ENCODE results near the gene ANKRD10.
"Not testable (repeated sequence)": the region's sequence is repeated elsewhere in the genome, so short reads cannot be mapped to it uniquely, and the experiment has no call there.

Gene ANKRD10

DNA sequence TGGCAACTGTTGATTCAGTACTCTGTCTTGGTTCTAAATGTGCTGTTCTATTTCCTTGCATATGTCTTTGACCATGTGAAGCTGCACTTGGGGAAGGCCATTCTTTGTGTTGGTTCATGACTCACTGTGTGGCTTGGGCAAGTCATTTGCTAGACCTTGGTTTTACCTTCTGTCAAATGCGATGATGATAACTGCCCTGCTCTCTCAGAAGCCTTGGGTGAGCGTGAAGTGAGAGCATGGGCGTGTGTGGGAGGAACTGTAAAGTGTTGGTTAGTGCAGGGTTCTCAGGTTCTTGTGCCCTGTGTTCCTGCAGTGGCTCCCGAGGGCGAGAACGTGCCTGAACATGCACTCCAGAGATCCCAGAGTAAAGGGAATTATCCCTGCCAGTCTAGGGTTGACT, 37.3 kb upstream of the ANKRD10 start:
- CTCF ChIA-PET, result not testable (repeated sequence)

DNA sequence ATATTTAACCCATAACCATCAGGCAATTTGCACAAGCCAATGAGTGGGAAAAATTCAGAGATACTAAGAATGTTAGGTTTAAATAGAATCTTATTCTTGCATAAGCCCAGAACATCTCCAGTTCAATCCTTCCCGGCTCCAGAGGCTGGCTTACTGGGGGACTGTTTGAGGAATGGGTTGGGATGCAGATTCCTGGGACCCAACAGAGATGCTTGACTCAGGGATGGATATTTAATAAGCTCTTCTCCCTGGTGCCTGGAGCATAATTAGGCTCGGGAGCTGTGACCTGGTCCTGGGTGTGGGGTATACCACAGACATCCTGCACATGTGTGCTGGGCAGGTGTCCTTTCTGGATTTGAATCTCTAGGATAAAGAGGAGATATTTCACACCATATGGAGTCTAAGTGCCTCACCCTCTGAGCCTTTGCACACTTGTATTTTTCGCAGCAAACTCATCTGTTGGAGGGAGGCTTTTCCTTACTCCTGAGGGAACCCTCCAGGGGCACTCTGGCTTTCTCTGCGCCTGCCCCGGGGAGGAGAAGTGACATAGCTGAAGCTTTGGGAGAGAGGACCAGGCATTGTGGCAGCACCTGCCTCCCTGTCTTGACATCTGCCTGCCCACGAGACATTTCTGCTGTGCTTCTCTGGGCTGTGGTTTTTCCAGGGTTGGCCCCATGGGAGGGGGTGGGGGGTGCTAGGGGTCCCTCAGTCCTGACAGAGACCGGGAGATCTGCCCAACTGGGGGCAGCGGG, 36.1 kb upstream of the ANKRD10 start:
- TF ChIP-seq ZNF560 (tag by site-specific recombination; IDR thresholded peaks at IDR 0.05; ENCODE audit: borderline replicate concordance) (no peak), ZBTB48 (tag by site-specific recombination; IDR thresholded peaks at IDR 0.05) (no peak), ZNF514 (tag by site-specific recombination; IDR thresholded peaks at IDR 0.05) (no peak), YY2 (tag by site-specific recombination; IDR thresholded peaks at IDR 0.05) (no peak)
- Histone ChIP-seq H3K4me1 (ENCODE audit: control insufficient read depth, insufficient read depth, low read length) (no peaks in the 10 kb centered on the region), H3K36me3 (ENCODE audit: control insufficient read depth in 2 of 2, insufficient read depth in 1 of 2, low read length in 2 of 2) (no peaks in the 10 kb centered on the region), H3K9me3 (ENCODE audit: control insufficient read depth, insufficient read depth, low read depth, low read length) (no peaks in the 10 kb centered on the region), H3K4me3 (ENCODE audit: low read depth, low read length) (no peak overlapping the region), H3K27ac (ENCODE audit: extremely low read depth, low read depth, low read length) (no peak overlapping the region)
- ChIA-PET CTCF (interaction anchor here (1.0 kb wide), 1 partner anchor 117 kb away, joined by 3 read pairs; no protein-coding TSS in a partner anchor), POLR2A (no interaction called here)

More for the DNA sequence above, 37.3 kb upstream of the ANKRD10 start:
- TF ChIP-seq ZFHX2 (tag by site-specific recombination; conservative IDR thresholded peaks at IDR 0.05) (peak; percentile 61; the same call in 1 of the 2 replicates), ZBTB17 (tag by site-specific recombination; IDR thresholded peaks at IDR 0.05) (peak; percentile 47), EGR2 (tag by site-specific recombination; IDR thresholded peaks at IDR 0.05; ENCODE audit: low read depth) (peak; percentile 49)
- H3K4me1 ChIP-seq (ENCODE audit: control insufficient read depth, insufficient read depth, low read length); POLR2A ChIA-PET; H3K9me3 ChIP-seq (ENCODE audit: control insufficient read depth, insufficient read depth, low read depth, low read length); H3K4me3 ChIP-seq (ENCODE audit: low read depth, low read length); H3K36me3 ChIP-seq (ENCODE audit: control insufficient read depth in 2 of 2, insufficient read depth in 1 of 2, low read length in 2 of 2); H3K27ac ChIP-seq (ENCODE audit: extremely low read depth, low read depth, low read length): not testable (repeated sequence)

DNA sequence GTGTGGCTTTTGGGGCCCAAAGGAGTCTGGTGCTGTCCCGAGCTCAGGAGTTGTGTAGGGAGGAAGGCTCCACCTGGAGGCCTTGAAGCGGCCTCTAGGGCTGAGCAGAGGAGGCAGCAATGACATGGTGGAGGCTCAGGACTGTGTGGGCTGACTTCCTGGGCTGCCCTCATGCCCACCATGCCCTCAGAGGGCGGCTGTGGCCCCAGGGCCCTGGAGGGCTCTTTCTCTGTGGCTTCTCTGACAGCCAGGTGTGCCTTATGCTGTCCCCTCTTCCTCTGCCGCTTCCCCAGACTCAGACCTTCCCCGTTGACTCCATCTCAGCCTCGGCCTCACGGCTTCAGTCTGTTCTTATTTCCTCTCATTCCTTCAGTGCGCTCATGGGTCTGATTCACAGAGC, 35.5 kb upstream of the ANKRD10 start:
- no peaks in the 10 kb centered on the region for H3K36me3 ChIP-seq (ENCODE audit: control insufficient read depth in 2 of 2, insufficient read depth in 1 of 2, low read length in 2 of 2)
- no peaks in the 10 kb centered on the region for H3K9me3 ChIP-seq (ENCODE audit: control insufficient read depth, insufficient read depth, low read depth, low read length)
- H3K4me1 ChIP-seq (ENCODE audit: control insufficient read depth, insufficient read depth, low read length), result no peaks in the 10 kb centered on the region
- ChIA-PET POLR2A (no interaction called here), CTCF (interaction anchor here (1.0 kb wide), 1 partner anchor 117 kb away, joined by 3 read pairs; no protein-coding TSS in a partner anchor)
- H3K4me3 ChIP-seq (ENCODE audit: low read depth, low read length), result no peak overlapping the region
- TF ChIP-seq ZFP37 (tag by site-specific recombination; IDR thresholded peaks at IDR 0.05), result no peak
- 0 out of 2 replicates have a peak, but pooled peaks have one; percentile 6 for TF ChIP-seq ZFHX2 (tag by site-specific recombination; conservative IDR thresholded peaks at IDR 0.05)
- no peak for TF ChIP-seq REPIN1 (tag by site-specific recombination; IDR thresholded peaks at IDR 0.05; ENCODE audit: low read depth)
- no peak for TF ChIP-seq ZSCAN30 (tag by site-specific recombination; IDR thresholded peaks at IDR 0.05)
- TF ChIP-seq SP2 (tag by site-specific recombination; IDR thresholded peaks at IDR 0.05), result no peak
- no peak for TF ChIP-seq KLF7 (tag by site-specific recombination; IDR thresholded peaks at IDR 0.05; ENCODE audit: borderline replicate concordance)
- TF ChIP-seq ZNF350 (tag by site-specific recombination; IDR thresholded peaks at IDR 0.05), result no peak
- no peak for TF ChIP-seq MYNN (tag by site-specific recombination; IDR thresholded peaks at IDR 0.05; ENCODE audit: borderline replicate concordance)
- H3K27ac ChIP-seq (ENCODE audit: extremely low read depth, low read depth, low read length), result no peak overlapping the region

DNA sequence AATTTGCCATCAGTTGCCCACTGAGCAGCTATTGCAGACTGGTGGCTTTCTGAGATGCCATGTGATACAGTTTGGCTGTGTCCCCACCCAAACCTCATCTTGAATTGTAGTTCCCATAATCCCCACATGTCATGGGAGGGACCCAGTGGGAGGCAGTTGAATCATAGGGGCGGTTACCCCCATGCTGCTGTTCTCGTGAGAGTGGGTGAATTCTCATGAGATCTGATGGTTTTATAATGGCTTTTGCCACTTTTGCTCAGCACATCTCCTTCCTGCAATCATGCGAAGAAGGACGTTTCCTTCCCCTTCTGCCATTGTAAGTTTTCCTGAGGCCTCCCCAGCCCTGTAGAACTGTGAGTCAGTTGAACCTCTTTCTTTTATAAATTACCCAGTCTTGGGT, 34.8 kb upstream of the ANKRD10 start:
- Histone ChIP-seq H3K9me3 (ENCODE audit: control insufficient read depth, insufficient read depth, low read depth, low read length) (no peaks in the 10 kb centered on the region), H3K27ac (ENCODE audit: extremely low read depth, low read depth, low read length) (no peak overlapping the region), H3K4me1 (ENCODE audit: control insufficient read depth, insufficient read depth, low read length) (no peaks in the 10 kb centered on the region), H3K4me3 (ENCODE audit: low read depth, low read length) (no peak overlapping the region), H3K36me3 (ENCODE audit: control insufficient read depth in 2 of 2, insufficient read depth in 1 of 2, low read length in 2 of 2) (no peaks in the 10 kb centered on the region)
- CTCF ChIA-PET, result no interaction called here
- TF ChIP-seq PRDM1 (tag by site-specific recombination; IDR thresholded peaks at IDR 0.05), result no peak
- no peak for TF ChIP-seq ZBTB20 (tag by site-specific recombination; IDR thresholded peaks at IDR 0.05)
- TF ChIP-seq GLIS1 (tag by site-specific recombination; IDR thresholded peaks at IDR 0.05), result no peak
- TF ChIP-seq ZFHX2 (tag by site-specific recombination; conservative IDR thresholded peaks at IDR 0.05), result 0 out of 2 replicates have a peak, but pooled peaks have one; percentile 24
- POLR2A ChIA-PET, result no interaction called here

All from HEK293 (cell line).